HCT116 (cell line): ENCODE data around the gene MBD3L2B.
"Not testable (repeated sequence)": the region's sequence is repeated elsewhere in the genome, so short reads cannot be mapped to it uniquely, and the experiment has no call there.

Experiments used
- CTCF ChIP-seq, 3 experiments: fragments of 200-600 bp in 1 of 3; sonication (generic) in 1 of 3; IDR thresholded peaks in 2 of 3; conservative IDR thresholded peaks in 1 of 3; 2 replicates each; pipeline ENCODE4 v1.5.1; 2012 to 2017; ENCODE audit warnings: low read depth in 2 of 3, low read length in 2 of 3, antibody characterized with exemption in 1 of 3, borderline replicate concordance in 1 of 3, control low read depth in 1 of 3, mild to moderate bottlenecking in 1 of 3, mixed read lengths in 1 of 3, mixed run types in 1 of 3, moderate library complexity in 1 of 3; ENCODE audit not compliant: insufficient read depth in 1 of 3
- ELF1 ChIP-seq: IDR thresholded peaks from 2 replicates; pipeline ENCODE4 v1.6.1; 2012; ENCODE audit warnings: low read depth, borderline replicate concordance
- EZH2 ChIP-seq: fragments of 200-600 bp; sonication (generic); IDR thresholded peaks from 2 replicates; pipeline ENCODE4 v1.6.1; 2017; ENCODE audit warnings: antibody characterized with exemption, mixed run types
- EZH2phosphoT487 ChIP-seq: fragments of 200-600 bp; IDR thresholded peaks from 2 replicates; pipeline ENCODE4 v1.6.1; 2018; ENCODE audit warnings: antibody characterized with exemption, borderline replicate concordance
- FOSL1 ChIP-seq: IDR thresholded peaks from 2 replicates; pipeline ENCODE4 v1.6.1; 2012; ENCODE audit warnings: low read depth
- POLR2A ChIP-seq: IDR thresholded peaks from 2 replicates; pipeline ENCODE4 v1.7.0; 2011; ENCODE audit warnings: borderline replicate concordance; ENCODE audit not compliant: insufficient read depth, insufficient read length; ENCODE audit errors: extremely low read depth
- RAD21 ChIP-seq: IDR thresholded peaks from 2 replicates; pipeline ENCODE4 v1.6.1; 2012; ENCODE audit warnings: low read depth, mild to moderate bottlenecking
- SIN3A ChIP-seq: IDR thresholded peaks from 2 replicates; pipeline ENCODE4 v1.6.1; 2012; ENCODE audit warnings: low read depth
- SRF ChIP-seq: IDR thresholded peaks from 2 replicates; pipeline ENCODE4 v1.6.1; 2012; ENCODE audit warnings: low read depth
- ZNF274 ChIP-seq: fragments of 200-500 bp; sonication (Bioruptor generic); IDR thresholded peaks from 2 replicates; pipeline ENCODE4 v1.6.1; 2014; ENCODE audit warnings: mild to moderate bottlenecking, low read depth, low read length, inconsistent platforms
- TF ChIP-seq, protein P1 (sequence below): IDR thresholded peaks from 2 replicates; pipeline ENCODE4 v1.6.1; 2012

DNA sequence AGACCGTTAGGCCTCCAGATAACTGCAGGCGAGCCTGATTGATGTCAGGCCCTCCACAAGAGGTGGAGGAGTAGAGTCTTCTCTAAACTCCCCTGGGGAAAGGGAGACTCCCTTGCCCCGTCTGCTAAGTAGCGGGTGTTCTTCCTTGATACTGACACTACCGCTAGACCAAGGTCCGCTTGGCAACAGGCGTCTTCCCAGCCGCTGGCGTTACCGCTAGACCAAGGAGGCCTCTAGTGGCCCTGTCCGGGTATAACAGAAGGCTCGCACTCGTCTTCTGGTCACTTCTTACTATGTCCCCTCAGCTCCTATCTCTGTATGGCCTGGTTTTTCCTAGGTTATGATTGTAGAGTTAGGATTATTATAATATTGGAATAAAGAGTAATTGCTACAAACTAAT, 45.9 kb upstream of the MBD3L2B start:
- TF ChIP-seq SIN3A, SRF, EZH2, POLR2A, ELF1, EZH2phosphoT487, FOSL1, ZNF274: not testable (repeated sequence)
- TF ChIP-seq CTCF (IDR thresholded peaks at IDR 0.05 in 2 of 3, conservative IDR thresholded peaks at IDR 0.05 in 1 of 3; ENCODE audit: borderline replicate concordance in 1 of 3, insufficient read depth in 1 of 3, low read depth in 2 of 3, low read length in 2 of 3): peak in 2 of 3 experiments; percentile 36 to 43; a peak in 4 of 6 replicates
- TF ChIP-seq, protein P1, sequence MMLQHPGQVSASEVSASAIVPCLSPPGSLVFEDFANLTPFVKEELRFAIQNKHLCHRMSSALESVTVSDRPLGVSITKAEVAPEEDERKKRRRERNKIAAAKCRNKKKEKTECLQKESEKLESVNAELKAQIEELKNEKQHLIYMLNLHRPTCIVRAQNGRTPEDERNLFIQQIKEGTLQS: not testable (repeated sequence)
- TF ChIP-seq RAD21: peak; percentile 18; the same call in 1 of the 2 replicates
